ENCODE results near the gene EIPR1. TPM values are rescaled to one million over a fixed set of nuclear protein-coding genes. Genes with fewer than 3 reads are reported as not detected.

Gene EIPR1
- total RNA-seq, 1 experiment from 2014 or later, result 27.8 TPM

DNA sequence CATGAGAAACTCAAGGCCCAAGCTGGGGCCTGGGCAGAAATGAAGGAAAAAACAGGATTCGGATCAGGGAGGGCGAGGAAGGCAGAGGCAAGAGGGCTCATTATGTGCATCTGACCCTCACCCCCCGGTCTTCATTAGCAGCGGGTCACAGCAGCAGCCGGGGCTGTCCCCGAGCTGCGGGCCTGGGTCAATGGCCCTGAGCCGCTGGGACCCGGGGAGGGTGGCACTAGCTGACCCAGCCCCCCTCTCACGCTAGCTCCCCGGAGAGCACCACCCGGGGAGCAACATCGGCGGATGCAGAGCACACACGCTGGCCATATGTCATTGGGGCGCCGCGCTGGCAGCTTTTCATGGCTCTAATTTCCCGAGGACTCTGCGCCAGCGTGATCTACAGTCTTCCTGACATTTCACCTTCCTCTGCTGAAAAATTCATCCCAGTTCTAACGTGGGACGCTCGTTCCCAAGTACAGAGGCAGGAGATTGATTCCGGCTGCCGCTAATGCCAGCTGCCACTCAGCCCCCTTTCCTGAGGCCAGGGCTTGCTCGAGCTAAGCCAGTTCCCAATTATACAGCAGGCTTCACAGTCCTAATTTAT, 63.7 kb downstream of the EIPR1 start:
- peaks cover 4% of the 10 kb centered on the region for H3K79me1 ChIP-seq (ENCODE audit: insufficient read depth, low read depth, low read length, poor library complexity, severe bottlenecking)
- no peak overlapping the region for H2BK120ac ChIP-seq (ENCODE audit: low read depth, low read length, poor library complexity, severe bottlenecking)
- H3K9ac ChIP-seq (ENCODE audit: extremely low read depth, insufficient read length, low read length), result no peak overlapping the region
- no peak for DNase-seq
- no CpG with 5 or more reads among the region's 27 CpGs for WGBS (ENCODE audit: extremely low coverage, insufficient read length, low lambda C conversion rate)
- H3K27ac ChIP-seq (ENCODE audit: insufficient read length, low read depth, low read length), result no peak overlapping the region
- H2BK20ac ChIP-seq (ENCODE audit: low read depth, low read length, poor library complexity, severe bottlenecking), result no peak overlapping the region
- no peaks in the 10 kb centered on the region for H3K4me1 ChIP-seq (ENCODE audit: insufficient read depth, low read length)
- no peak overlapping the region for H3K4me2 ChIP-seq (ENCODE audit: insufficient read depth, insufficient read length, low read length)
- no peak for TF ChIP-seq CTCF (conservative IDR thresholded peaks at IDR 0.05)
- H3K56ac ChIP-seq (ENCODE audit: insufficient read length, low read depth, low read length), result no peak overlapping the region
- H3K27me3 Mint-ChIP-seq (ENCODE audit: low read depth), result no peaks in the 10 kb centered on the region
- no peak overlapping the region for H3K18ac ChIP-seq (ENCODE audit: insufficient read length, low read depth, low read length)
- no peaks in the 10 kb centered on the region for H3K9me3 ChIP-seq (ENCODE audit: control insufficient read depth, low read depth, low read length)
- H2BK12ac ChIP-seq (ENCODE audit: insufficient read length, low read depth, low read length), result no peak overlapping the region
- no peaks in the 10 kb centered on the region for H3K27me3 ChIP-seq (ENCODE audit: insufficient read depth, low read length)
- H4K91ac ChIP-seq (ENCODE audit: insufficient read length, low read depth, low read length), result no peak overlapping the region
- H2BK15ac ChIP-seq (ENCODE audit: low read depth, low read length), result no peak overlapping the region
- no peaks in the 10 kb centered on the region; a peak in 2 of 5 replicates for H3K9me3 Mint-ChIP-seq
- no peak overlapping the region for H4K5ac ChIP-seq (ENCODE audit: insufficient read length, low read depth, low read length)
- H3K23me2 ChIP-seq (ENCODE audit: insufficient read length, low read depth, low read length, poor library complexity, severe bottlenecking), result no peaks in the 10 kb centered on the region
- peaks cover 6% of the 10 kb centered on the region; the same call in 1 of the 2 replicates for H3K79me2 ChIP-seq (ENCODE audit: insufficient read depth, low read length)
- H4K8ac ChIP-seq (replicated peaks; ENCODE audit: insufficient read length, low read depth, low read length), result no peak overlapping the region
- no peak overlapping the region for H3K4ac ChIP-seq (ENCODE audit: low read depth, low read length)
- H2BK5ac ChIP-seq (ENCODE audit: insufficient read length, low read length), result no peak overlapping the region
- H3K23ac ChIP-seq (ENCODE audit: insufficient read length, low read depth, low read length), result no peak overlapping the region
- H3K36me3 Mint-ChIP-seq (ENCODE audit: insufficient read depth in 1 of 3, low read depth in 3 of 3), result peaks cover 6 to 12% (median 12%) of the 10 kb centered on the region in 3 experiments
- H3T11ph ChIP-seq (ENCODE audit: low read length), result no peak overlapping the region
- H3K27ac Mint-ChIP-seq, result peak overlapping the region in 2 of 3 experiments; percentile 56 to 80; a peak in 4 of 7 replicates
- no peak overlapping the region for H3K14ac ChIP-seq (ENCODE audit: insufficient read depth, low read length)
- no peak overlapping the region for H3K4me3 Mint-ChIP-seq
- H4K20me1 ChIP-seq (ENCODE audit: control insufficient read depth, insufficient read depth, insufficient read length), result no peaks in the 10 kb centered on the region
- H3K4me1 Mint-ChIP-seq, result peaks cover 7 to 11% of the 10 kb centered on the region in 2 experiments; a peak in 3 of 4 replicates
- H2AFZ ChIP-seq (ENCODE audit: low read length), result no peak overlapping the region
- H2AK5ac ChIP-seq (ENCODE audit: insufficient read length, low read length), result no peak overlapping the region
